DOHH2 (cell line): ENCODE data around the gene PDE4D.

ENCODE experiments used
- H3F3A ChIP-seq: fragments of 200-600 bp; sonication (generic), shearing (Covaris generic); 2 replicates; pipeline ENCODE4 v1.6.0; 2016; ENCODE audit warnings: antibody characterized with exemption, mild to moderate bottlenecking; ENCODE audit not compliant: control insufficient read depth, insufficient read depth
- H3K27ac ChIP-seq: fragments of 200-600 bp; sonication (generic); 2 replicates; pipeline ENCODE4 v1.5.1; 2014; ENCODE audit warnings: low read depth, mild to moderate bottlenecking, low read length, moderate library complexity
- H3K27me3 ChIP-seq: fragments of 200-600 bp; sonication (generic); 2 replicates; pipeline ENCODE4 v1.6.1; 2014; ENCODE audit warnings: mild to moderate bottlenecking, low read length, mixed read lengths; ENCODE audit not compliant: control insufficient read depth
- H3K36me3 ChIP-seq: fragments of 200-600 bp; sonication (generic); 2 replicates; pipeline ENCODE4 v1.6.1; 2014; ENCODE audit warnings: mild to moderate bottlenecking, low read length, moderate library complexity, mixed read lengths; ENCODE audit not compliant: control insufficient read depth
- H3K4me1 ChIP-seq: fragments of 200-600 bp; sonication (generic); 2 replicates; pipeline ENCODE4 v1.6.1; 2014; ENCODE audit warnings: mild to moderate bottlenecking, low read length, mixed read lengths; ENCODE audit not compliant: control insufficient read depth
- H3K4me2 ChIP-seq: fragments of 200-600 bp; sonication (generic); 2 replicates; pipeline ENCODE4 v1.6.0; 2014; ENCODE audit warnings: mild to moderate bottlenecking, low read length, moderate library complexity
- H3K4me3 ChIP-seq: fragments of 200-600 bp; sonication (generic); 2 replicates; pipeline ENCODE4 v1.5.1; 2014; ENCODE audit warnings: mild to moderate bottlenecking, low read length, mixed read lengths
- H3K79me2 ChIP-seq: fragments of 200-600 bp; sonication (generic); 2 replicates; pipeline ENCODE4 v1.6.1; 2014; ENCODE audit warnings: mild to moderate bottlenecking, low read length, mixed read lengths; ENCODE audit not compliant: control insufficient read depth
- H3K9me2 ChIP-seq: fragments of 200-600 bp; sonication (generic); replicated peaks from 2 replicates; pipeline ENCODE4 v1.6.1; 2014; ENCODE audit warnings: mild to moderate bottlenecking, low read length, mixed read lengths; ENCODE audit not compliant: control insufficient read depth
- H3K9me3 ChIP-seq: fragments of 200-600 bp; sonication (generic); 2 replicates; pipeline ENCODE4 v1.6.1; 2014; ENCODE audit warnings: antibody characterized with exemption, low read length, mixed read lengths; ENCODE audit not compliant: control insufficient read depth, insufficient read depth
- H4K20me1 ChIP-seq: fragments of 200-600 bp; sonication (generic); 2 replicates; pipeline ENCODE4 v1.6.0; 2014; ENCODE audit warnings: low read depth, mild to moderate bottlenecking, antibody characterized with exemption, low read length, moderate library complexity; ENCODE audit not compliant: control insufficient read depth, insufficient read depth
- CTCF ChIP-seq: fragments of 200-600 bp; sonication (generic); IDR thresholded peaks from one replicate; pipeline ENCODE4 v1.5.1; 2014; ENCODE audit warnings: antibody characterized with exemption, mild to moderate bottlenecking, low read depth, low read length; ENCODE audit not compliant: poor library complexity, severe bottlenecking
- EZH2phosphoT487 ChIP-seq: fragments of 200-600 bp; sonication (generic); IDR thresholded peaks from 2 replicates; pipeline ENCODE4 v1.6.1; 2017; ENCODE audit warnings: borderline replicate concordance, mild to moderate bottlenecking, antibody characterized with exemption, low read length, moderate library complexity, mixed read lengths

Gene PDE4D

GRCh38 chr5:59169081-59169767, 724.3 kb downstream of the PDE4D start:
- TF ChIP-seq CTCF (no peak), EZH2phosphoT487 (no peak)
- H3K4me1 ChIP-seq, result peaks cover 25% of the 10 kb centered on the region
- no peaks in the 10 kb centered on the region for H3K9me2 ChIP-seq
- H3K9me3 ChIP-seq, result no peaks in the 10 kb centered on the region
- H3K27me3 ChIP-seq, result no peaks in the 10 kb centered on the region
- H4K20me1 ChIP-seq, result no peaks in the 10 kb centered on the region
- no peak overlapping the region for H3K27ac ChIP-seq
- no peak overlapping the region for H3K4me2 ChIP-seq
- no peaks in the 10 kb centered on the region; the same call in 1 of the 2 replicates for H3F3A ChIP-seq
- no peak overlapping the region for H3K4me3 ChIP-seq
- no peaks in the 10 kb centered on the region for H3K79me2 ChIP-seq
- no peaks in the 10 kb centered on the region for H3K36me3 ChIP-seq

GRCh38 chr5:59168067-59168466, 725.5 kb downstream of the PDE4D start:
- no peaks in the 10 kb centered on the region; the same call in 1 of the 2 replicates for H3F3A ChIP-seq
- H3K27ac ChIP-seq, result no peak overlapping the region
- H3K4me1 ChIP-seq, result peaks cover 14% of the 10 kb centered on the region
- H3K36me3 ChIP-seq, result no peaks in the 10 kb centered on the region
- H3K4me3 ChIP-seq, result no peak overlapping the region
- H3K4me2 ChIP-seq, result peak overlapping the region; percentile 11; the same call in 1 of the 2 replicates
- no peaks in the 10 kb centered on the region for H3K9me3 ChIP-seq
- TF ChIP-seq CTCF (no peak), EZH2phosphoT487 (no peak)
- H3K79me2 ChIP-seq, result no peaks in the 10 kb centered on the region
- no peaks in the 10 kb centered on the region for H4K20me1 ChIP-seq
- H3K9me2 ChIP-seq, result no peaks in the 10 kb centered on the region
- H3K27me3 ChIP-seq, result no peaks in the 10 kb centered on the region

- Histone ChIP-seq H3K9me2 (no peaks in the 10 kb centered on the region), H3K4me3 (no peak overlapping the region), H4K20me1 (no peaks in the 10 kb centered on the region), H3K27ac (no peak overlapping the region), H3K79me2 (no peaks in the 10 kb centered on the region), H3K4me2 (no peak overlapping the region), H3K9me3 (no peaks in the 10 kb centered on the region), H3K27me3 (no peaks in the 10 kb centered on the region), H3F3A (no peaks in the 10 kb centered on the region), H3K4me1 (peaks cover 35% of the 10 kb centered on the region), H3K36me3 (no peaks in the 10 kb centered on the region)
- no peak for TF ChIP-seq CTCF
- no peak for TF ChIP-seq EZH2phosphoT487
These were observed 729.3 kb downstream of the PDE4D start for GRCh38 chr5:59164041-59164830.
